Ureter (tissue), 1 donor: ENCODE results near the gene TMEM86A. TPM values are rescaled to one million over a fixed set of nuclear protein-coding genes. Genes with fewer than 3 reads are reported as not detected.

Source experiments
- DNase-seq: peaks from one replicate; pipeline ENCODE4 v3.0.0-alpha.2; 2020; ENCODE audit warnings: low spot score
- total RNA-seq: library from RNA; stranded (reverse); gene quantifications from one replicate; pipeline ENCODE4 v1.2.4, GENCODE V29; 2023
- donor health status: DM: yes; HTN: yes; CAD: no.

Gene TMEM86A
- total RNA-seq, 1 donor from 2014 or later: 4.6 TPM

DNA sequence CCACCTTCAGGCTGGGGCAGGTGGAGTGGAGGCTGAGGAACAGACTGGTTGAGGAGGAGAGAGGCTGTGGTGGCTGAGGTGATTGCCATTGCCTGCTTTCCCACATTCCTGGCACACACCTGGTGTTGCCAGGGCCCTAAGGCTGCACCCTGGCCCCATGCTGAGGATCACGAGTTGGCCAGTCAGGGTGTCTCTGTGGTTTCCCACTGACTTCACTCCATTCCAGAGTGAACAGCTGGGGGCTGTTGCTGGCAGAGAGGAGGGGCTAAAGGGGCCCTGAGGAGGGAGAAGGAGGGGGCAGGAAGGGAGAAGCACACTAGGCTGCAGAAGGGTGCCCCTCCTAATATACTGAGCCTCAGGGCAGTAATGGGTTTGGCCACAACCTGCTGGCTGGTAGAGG, 1.8 kb downstream of the TMEM86A start:
- no peak for DNase-seq

DNA sequence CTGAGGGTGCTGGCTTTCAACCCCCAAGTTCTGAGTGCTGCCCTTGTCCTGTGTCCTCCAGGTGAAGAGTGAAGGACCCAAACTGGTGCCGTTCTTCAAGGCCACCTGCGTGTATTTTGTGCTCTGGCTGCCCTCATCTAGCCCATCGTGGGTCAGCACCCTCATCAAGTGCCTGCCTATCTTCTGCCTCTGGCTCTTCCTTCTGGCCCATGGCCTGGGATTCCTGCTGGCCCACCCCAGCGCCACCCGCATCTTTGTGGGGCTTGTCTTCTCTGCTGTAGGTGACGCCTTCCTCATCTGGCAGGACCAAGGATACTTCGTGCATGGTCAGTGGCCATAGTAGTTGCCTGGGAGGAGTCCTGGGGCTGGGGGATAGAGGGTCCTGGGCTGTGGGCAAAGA, 2.3 kb downstream of the TMEM86A start:
- DNase-seq: no peak

DNA sequence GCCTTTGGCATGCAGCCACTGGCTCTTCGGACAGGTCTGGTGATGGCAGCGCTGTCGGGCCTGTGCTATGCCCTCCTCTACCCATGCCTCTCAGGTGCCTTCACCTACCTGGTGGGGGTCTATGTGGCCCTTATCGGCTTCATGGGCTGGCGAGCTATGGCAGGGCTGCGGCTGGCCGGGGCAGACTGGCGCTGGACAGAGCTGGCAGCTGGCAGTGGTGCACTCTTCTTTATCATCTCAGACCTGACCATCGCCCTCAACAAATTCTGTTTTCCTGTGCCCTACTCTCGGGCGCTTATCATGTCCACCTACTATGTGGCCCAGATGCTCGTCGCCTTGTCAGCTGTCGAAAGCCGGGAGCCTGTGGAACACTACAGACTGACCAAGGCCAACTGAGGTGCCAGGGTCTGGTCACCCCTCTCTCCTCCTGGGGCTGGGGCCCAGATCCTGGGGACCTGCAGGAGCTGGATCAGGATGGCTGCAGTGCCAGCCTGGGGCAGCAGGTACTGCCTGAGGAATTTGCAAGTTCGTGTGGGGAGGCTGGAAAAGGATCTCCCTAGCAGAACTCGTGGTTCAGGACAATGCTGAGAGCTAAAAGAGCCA, 3.1 kb downstream of the TMEM86A start:
- no peak for DNase-seq

DNA sequence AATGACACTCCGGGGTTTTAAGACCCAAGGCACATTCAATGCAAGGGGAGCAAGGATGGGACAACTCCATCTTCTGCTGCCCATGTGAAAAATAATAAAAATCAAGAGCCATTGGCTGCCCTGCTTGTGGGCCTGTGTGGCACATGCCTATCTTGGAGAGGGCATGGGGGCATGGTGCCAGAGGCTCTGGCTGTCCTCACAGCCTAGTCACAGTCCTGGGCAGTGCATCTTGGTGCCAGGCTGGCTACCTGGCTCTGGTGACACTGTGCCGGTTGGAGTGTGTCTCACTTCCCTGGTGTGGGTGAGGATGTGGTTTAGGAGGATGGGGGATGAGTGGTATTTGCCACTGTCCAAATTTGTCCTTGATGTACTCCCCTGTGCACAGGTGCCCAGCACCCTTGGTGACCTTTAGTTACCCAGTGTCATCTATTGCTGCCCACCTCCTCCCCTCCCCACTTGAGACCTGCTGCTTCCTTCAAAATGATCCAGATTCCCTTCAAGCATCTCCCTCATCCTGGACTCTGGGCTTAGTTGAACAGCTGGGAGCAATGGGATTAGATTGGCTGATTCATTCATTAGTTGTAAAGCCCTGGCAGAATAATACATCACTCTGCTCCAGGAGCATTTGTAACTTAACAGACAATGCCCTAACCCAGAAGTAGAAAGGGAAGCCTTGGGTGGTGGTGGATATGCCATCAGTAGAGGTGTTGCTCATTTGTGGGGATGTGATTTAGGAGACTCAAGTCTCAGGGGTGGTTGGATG, 4.6 kb downstream of the TMEM86A start:
- no peak for DNase-seq

DNA sequence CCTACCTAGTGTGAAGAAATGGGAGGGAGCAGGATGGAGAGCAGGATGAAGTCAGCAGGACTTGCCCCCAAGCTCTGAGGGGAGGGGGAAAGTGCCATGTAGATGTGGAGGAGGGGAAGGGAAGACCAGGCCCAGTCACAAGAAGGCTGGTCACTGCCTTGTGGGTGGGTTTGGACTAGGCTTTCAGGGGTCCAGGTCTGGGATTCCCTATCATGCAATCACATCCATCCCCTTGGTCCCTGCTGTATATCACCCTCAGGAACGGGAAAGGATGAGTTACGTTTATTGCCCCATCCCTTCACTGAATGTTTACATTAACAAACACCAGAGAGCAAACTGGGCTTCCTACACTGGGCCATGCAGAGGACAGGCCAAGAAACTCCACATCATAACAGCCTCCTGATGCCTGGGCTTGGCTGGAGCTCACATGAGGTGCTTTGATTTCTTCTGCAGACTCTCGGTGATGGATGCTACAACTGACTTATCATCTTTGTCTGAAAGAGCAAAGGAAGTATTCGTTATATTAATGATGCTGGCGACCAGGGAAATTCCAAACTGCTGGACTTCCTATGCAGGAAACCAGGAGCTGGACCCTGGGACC, 5.6 kb downstream of the TMEM86A start:
- no peak for DNase-seq

DNA sequence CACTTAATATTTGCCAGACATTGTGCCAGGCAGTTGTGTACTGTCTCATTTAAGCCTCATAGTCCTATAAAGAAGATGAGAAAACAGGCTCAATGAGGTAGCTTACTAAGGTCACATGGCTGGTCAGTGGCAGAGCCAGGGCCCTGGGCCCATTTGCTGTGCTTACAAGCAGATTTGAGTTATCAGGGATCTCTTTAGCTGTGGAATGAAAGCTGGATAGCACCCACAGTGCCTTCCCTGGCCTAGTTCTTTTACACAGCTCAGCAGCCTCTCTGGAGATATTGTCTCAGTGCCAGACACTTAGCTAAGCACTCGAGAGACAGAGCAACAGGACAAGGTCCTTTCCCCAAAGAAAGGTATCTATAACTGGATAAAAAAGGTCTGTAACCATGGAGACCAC, 6.1 kb downstream of the TMEM86A start:
- no peak for DNase-seq

DNA sequence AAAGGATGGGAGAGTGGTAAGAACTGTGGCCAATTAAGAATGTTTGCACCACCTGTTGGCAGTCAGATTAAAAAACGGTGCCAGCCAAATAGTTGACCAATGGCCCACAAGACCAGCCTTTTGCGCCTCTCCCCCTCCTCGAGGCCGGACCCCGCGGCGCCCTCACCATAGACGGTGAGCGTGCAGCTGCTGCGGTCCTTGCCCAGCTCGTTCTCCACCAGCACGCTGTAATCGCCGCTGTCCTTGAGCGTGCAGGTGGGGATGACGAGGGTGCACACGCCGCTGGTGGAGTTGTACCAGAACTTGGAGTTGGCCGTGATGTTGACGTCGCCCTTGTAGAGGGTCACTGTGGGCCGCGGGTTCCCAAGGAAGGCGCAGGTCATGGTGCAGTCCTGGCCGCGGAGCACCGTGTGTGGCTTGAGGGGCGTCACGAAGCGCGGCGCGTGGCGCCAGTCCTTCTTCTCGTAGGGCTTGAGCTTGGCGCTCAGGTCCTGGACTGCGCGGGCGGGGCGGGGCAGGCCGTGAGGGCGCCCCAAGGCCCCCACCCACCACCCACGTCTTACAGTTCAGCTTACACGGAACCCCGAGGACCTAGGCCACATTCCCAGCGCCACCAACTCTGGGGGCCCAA, 7.2 kb downstream of the TMEM86A start:
- no peak for DNase-seq

DNA sequence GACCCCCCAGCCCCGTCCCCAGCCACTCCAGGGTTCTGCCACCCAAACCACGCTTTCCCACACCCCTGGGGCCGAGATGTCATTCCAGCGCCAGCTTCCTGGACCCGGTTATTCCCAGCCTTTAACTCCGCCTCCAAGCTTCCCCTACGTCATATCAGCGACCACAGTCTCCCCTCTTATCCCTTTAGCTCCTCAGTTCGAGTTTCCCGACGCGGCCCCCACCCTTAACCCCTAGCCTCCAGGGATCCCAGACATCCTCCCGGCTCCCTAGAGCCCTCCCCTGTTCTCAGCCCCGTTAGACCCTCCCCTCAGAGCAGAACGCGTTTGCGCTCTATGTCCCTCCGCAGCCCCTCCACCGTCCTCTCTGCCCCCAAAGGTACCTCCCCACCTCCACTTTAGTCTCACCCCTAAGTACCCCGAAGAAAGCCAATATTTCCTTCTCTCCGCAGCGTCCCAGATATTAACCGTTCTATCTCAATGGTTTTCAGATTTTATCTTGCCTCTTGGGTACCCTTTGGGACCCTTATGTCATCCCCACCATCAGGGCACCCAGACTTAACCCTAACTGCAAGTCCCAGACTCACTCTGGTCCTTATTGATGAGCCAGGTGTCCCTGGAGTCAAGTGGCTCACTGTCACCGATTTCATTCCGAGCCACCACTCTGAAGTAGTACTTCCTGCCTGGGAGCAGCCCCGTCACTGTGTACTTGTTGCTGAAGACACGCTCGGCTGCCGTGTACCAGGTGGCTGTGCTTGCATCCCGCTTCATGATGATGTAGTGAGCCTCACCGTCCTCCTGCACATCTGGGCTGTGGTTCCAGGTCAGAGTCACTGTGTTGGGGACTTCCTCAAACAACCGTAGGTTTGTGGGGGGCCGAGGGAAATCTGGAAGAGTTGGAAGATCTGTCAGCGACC, 8.0 kb downstream of the TMEM86A start:
- peak; percentile 78 for DNase-seq

DNA sequence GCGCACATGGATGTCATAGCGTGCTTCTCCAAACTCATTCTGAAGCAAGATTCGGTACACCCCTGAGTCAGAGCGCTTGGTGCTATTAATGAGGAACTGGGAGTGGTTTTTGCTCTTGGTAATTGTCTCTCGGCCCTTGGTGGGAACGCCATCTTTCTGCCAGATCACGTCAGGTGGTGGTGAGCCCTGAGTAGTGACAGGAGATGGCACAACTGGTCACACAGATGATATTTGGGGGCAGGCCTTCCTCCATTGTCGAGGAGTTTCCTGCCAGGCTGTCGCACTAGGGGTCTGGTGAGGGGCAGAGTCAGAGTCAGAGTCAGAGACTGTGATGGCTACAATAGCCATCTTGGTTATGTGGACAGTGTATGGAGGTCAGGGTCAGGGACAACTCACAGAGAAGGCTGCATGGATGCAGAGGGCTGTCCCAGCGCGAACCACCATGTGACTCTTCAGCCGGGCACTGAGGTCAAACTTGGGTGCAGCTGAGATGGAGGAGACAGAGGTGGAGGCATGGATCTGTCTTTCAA, 9.3 kb downstream of the TMEM86A start:
- no peak for DNase-seq

DNA sequence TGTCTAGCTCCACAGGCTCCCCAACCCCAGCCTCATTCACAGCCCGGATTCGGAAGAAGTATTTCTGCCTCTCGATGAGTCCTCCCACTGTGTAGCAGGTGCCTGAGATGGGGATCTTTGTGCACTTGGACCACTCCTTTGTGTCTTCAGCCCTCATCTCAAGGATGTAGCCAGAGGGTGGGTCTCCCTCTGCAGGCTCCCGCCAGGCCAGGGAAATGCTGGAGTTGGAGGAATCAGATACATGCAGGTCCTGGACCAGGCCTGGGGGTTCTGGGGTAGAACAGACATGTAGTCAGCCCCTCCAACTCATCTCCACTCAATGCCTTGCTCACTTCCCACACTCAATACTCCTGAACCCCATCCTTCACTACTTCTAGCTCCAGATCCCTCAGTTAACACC, 10.8 kb downstream of the TMEM86A start:
- no peak for DNase-seq

DNA sequence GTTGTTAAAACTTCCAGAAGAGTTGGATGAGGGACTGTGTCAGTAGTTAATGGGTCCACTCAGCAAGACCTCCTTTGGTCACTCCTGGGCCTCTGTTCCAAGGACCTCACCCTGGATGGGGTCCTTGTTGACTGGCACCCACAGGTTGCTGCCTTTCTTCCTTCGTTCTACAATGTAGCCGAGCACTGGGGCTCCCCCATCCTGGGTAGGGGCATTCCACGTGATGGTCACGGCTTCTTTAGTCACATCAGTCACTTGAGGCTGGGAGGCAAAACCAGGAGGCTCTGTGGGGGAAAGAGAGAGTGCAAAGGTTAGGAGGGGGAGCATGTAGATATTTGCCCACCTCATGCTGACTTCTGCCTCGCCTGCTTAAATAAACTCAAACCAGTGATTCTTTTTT, 12.0 kb downstream of the TMEM86A start:
- no peak for DNase-seq

DNA sequence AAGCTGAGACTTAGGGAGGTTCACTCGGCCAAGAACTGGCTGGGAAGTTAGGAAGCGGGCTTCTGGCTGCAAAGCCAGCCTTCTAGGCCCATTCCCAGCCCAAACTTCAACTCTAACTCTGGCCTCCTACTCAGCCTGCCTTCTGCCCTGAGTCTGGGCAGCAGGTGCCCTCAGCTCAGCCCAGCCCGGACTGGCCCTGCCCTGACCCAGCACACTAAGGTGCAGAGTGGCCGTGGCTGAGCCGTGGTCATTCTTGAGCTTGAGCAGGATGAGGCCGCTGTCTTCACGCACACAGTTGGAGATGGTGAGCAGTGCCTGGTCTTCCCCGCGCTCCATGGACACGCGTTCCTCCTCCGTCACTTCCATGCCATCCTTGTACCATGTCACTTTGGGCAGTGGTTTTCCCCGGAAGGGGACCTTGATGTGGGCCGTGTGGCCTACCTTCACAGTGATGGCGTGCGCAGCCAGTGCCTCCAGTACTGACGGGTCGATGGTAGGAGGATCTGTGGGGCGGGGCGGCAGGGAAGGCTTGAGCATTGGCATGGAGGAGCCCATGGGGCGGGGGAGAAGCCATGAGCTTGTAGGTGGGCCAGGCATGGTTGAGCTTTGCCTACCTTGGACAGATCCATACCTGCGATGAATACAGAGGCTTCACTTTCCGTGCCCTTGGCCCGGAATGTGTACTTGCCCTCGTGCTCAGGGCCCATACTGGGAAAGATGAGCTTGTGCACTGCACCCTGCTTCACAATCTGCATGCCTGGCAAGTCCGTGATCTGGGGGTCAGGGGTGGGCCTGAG, 15.3 kb downstream of the TMEM86A start:
- no peak for DNase-seq

DNA sequence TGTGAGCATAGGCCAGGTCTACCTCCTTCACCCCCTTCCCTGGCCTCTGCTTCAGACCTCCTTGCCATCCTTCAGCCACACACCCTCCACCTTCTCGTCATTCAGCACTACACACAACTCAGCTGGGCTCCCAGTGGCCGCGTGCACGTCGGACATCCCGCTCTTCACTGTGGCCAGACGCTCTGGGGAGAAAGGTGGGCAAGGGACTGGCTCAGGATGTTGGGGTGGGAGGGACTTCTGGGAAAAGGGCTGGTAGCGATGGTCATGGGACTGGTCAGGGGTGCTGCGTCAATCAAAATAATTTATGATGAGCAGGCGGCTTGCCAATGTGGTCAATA, 15.8 kb downstream of the TMEM86A start:
- no peak for DNase-seq

DNA sequence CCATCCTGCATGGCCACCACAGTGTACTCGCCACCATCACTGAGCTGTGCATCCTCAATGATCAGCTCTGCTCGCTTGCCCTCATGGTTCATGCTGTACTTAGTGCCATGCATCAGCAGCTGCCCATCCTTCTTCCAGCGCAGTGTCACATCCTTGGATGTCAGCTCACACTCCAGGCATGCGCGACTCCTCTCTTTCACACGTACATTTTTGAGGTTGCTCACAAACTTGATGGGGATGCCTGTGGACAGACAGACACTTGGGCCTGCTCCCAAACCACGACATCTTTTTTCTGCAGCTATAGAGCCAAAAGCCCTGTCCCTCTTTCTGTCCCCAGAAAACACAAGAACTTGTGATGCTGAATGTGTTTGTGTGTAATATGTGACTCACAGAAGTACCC, 16.9 kb downstream of the TMEM86A start:
- no peak for DNase-seq

DNA sequence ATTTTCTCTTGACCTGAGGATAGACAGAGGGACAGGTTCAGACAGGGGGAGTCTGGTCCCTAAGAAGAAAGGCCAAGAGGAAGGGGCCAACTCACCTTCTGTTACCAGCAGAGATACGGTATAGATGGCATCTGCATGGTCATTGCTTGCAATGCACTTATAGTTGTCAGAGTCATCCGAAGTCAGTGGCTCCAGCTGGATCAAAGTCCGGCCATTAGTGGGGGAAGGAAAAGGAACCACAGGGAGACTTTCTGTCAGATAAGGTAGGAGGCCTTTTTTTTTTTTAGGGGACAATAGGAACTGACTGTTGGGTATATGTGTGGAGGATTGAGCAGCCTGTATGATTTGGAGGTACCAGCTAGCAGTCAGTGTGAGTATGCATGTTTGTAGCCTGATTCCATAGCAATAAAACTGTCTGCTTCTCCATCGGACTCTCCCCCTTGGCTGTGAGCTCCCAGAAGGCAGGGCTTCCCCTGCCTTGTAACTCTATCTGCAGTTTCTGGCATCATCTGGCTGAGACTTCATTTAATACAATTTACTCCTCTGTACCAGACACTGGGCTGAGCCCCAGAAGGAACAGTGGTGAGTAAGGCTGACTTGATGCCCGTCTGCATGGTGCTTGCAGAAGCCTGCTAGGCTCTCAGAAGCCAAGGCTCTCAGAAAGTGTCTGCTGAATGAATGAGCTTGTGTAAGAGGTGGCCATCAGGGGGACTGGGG, 21.7 kb downstream of the TMEM86A start:
- DNase-seq: no peak

DNA sequence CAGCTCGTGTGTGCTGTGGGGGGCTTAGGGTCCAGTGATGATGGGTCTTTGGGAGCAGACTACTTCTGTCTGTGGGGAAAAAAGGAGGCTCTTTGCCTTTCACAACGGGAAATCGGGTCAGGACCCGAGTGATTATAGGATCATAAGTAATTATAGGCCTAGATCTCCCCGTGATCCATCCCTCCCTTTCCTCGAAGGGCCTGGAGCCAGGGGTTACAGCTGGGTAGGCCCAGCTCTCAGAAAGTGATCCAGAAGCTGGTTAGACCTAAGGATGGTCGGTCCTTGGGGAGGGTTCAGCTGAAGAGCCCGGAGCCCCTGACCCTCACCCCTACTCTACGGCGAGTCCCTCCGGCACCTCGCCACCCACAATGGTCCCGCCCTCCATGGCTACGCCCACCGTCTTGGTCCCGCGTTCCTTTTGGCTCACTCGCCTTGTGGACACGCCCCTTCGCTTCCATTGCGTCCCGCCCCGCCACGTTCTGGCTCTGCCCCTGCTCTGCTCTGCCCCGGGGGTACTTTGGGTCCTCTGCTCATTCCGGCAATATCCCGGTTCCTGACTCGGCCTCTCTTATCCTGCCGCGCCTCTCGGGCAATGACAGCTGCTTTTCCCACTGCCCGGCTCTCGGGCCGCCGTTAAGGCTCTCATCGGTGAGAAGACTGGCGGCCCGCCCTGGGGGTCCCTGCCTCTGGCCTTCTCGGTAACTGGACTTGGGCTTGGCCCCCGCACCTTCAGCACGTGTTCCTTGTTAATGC, 22.4 kb downstream of the TMEM86A start:
- DNase-seq: peak; percentile 85

DNA sequence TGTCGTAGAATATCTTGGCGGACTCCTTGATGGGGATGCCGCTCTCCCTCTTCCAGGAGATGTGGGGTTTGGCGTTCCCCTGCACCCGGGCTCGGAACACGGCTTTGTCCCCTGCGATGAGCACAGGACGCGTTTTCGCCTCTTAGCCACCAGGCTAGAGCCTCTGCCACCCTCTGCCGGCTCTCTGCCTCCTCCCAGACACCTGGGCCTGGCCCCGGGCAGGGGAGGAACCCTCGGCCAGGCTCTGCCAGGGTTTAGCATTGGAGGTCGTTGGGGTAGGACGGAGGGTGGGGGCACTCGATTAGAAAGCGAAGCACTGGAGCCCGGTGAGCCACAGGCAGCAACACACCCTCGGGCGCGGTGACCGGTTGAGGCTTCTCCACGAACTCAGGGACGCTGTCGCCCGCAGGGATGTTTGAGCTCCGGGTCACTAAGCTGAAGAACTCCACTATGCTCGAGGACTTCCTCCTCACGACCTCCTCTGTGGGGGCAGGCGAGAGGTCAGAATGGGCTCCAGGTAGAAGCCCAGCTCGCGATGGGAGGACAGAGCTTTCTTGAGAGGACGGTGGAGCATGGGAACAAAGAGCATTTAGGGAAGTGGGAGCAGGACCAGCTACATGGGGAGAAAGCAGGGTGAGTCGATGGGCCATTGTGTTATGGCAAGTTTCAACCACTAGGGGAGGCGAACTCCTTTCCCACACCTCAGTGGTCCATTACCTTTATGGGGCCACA, 23.1 kb downstream of the TMEM86A start:
- no peak for DNase-seq

DNA sequence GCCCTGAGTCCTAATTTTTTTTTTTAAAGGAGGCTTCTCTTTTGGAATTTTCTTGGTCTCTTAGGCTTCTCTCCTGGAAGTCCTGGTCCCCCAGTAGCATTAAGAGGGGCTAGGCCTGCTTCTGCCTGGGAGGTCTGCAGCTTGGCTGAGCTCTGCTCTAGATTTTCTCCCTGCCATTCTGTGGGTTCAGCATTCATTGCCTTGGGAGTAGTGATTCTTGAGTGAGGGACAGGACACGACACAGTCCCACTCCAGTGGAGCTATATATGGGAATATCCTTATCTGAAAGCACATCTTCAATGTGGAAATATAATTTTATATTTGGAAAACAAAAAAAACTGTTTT, 23.7 kb downstream of the TMEM86A start:
- DNase-seq: no peak

DNA sequence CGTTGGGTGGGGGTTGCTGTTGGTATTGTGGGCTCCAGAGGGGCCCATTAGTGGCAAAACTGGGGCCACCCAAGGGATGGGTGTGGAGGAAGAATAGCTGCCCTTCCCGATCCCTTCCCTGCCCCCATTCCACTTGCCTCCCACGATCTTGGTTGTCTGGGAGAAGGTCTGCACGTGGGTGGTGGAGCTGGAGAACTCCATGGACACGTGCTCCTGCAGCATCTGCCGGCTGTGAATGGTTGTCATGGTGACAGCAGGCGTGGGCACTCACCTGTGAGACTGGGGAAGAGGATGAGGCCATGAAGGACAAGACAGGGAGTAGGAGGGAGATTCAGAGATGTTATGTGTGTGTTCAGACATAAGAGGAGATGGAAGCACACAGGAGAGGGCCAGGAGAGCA, 25.4 kb downstream of the TMEM86A start:
- no peak for DNase-seq
